GM18858 (cell line): Measurements from ENCODE around the gene KPNB1.

ENCODE experiments used
- ATAC-seq: cut with Tn5 transposase; IDR thresholded peaks from one replicate; pipeline ENCODE4 v1.9.1; 2021; ENCODE audit not compliant: unreplicated experiment

The KPNB1 gene

DNA sequence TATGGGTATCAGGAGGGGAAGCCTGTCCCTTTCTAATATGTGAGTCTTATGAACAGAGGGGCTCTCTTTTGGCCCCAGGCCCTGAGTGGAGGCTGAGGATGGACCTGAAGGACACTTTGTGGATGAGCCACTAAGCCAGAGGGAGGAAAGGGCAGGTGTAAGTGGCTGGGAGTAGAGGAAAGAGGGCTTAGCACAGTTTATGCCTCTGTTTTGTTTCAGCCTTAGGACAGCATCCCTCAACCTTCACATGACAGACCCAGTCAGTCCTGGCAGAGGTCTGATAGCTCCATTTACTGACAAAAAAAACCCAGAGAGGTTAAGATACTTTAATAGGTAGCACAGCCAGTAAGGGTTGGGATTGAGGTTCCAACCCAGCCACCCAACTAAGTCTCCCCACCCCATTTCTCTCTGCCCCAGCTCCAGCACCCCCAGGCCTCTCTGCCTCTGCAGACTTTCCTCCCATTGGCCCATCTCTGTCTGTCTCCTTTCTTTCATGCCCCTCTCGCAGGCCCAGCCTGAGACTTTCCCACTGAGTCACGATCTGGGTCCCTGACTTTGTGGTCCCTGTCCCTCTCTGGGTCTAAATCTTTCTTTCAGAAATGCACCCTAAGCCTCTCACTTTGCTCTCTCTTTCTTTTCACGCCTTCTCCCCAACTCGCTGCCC is 78.6 kb downstream of the KPNB1 start:
- ATAC-seq: no peak

- ATAC-seq: no peak
These were observed 79.8 kb downstream of the KPNB1 start for GRCh38 chr17:47729476-47729875.

DNA sequence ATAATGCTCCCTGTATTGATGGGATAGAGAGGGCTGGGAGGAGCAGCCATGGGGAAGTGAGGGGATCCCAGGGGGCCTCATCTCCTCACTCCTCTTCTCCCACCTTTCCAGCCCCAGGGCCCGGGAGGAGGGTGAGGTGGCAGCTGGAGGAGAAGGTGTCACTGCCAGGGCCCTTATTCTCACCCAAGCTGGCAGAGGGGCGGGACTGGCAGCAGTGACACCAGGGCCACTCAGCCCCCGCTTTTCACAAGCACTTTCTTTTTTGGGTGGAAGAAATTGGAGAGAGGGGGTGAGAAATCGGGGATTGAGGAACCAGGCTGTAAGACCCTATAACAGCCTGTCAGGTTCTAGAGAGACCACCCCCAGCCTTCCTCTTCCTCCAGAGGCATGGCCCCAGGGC is 81.0 kb downstream of the KPNB1 start:
- ATAC-seq: no peak

DNA sequence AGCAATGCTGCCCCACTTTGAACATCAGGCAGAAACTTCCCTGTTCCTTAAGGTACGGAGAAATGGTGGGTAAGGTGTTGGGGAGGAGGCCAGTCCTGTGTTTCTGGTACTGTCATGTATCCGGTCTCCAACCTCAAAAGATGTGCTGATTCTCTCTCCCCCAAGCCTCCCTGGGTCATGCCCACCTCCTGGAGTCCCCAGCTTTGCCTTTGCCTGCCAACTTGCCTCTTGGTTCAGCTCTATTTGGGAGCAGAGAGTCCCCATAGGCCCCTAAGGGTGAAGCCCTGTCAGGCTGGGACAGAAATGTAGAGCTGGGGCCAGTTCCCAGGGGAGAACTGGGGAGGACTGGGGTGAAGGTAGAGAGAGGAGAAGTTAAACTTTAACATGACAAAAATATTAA is 81.7 kb downstream of the KPNB1 start:
- no peak for ATAC-seq

GRCh38 chr17:47732399-47733046 is 82.8 kb downstream of the KPNB1 start:
- ATAC-seq: no peak

DNA sequence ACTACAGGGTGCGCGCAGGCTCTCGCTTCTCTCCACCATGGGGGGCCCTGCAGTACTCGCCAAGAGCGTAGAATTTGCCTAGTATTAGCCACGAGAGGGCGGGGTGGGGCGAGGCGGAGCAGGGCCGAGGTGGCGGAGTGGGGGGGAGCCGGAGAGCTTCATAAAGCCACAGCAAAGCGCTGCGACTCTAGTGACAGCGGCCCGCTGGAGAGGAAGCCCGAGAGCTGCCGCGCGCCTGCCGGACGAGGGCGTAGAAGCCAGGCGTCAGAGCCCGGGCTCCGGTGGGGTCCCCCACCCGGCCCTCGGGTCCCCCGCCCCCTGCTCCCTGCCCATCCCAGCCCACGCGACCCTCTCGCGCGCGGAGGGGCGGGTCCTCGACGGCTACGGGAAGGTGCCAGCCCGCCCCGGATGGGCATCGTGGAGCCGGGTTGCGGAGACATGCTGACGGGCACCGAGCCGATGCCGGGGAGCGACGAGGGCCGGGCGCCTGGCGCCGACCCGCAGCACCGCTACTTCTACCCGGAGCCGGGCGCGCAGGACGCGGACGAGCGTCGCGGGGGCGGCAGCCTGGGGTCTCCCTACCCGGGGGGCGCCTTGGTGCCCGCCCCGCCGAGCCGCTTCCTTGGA is 83.4 kb downstream of the KPNB1 start, which contains the start of gene TBX21:
Gene TBX21 (plus strand): TSS at position 190 of the 627 bp plus-strand sequence. CDS start 219 bp downstream, at position 409.
- ATAC-seq: no peak

- no peak for ATAC-seq
These were observed 84.1 kb downstream of the KPNB1 start for GRCh38 chr17:47733674-47734410.

DNA sequence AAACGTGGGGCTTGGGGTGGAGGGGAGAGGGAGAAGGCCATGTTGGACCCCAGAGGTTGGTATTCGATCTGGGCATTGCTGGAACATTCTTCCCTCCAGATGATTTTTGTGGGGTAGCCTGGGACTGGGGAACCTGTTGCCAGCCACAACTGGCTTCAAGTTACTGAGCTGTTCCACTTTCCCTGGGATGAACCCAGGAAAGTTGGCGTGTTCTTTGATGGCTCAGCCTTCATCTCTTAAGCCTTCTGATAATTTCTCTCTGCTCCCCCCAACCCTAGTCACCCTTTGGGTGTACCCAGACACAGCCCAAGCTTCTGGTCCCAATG is 85.4 kb downstream of the KPNB1 start:
- no peak for ATAC-seq
